Hepatocyte (in vitro differentiated cells): ENCODE measurements around the gene TMPRSS2. TPM values are rescaled to one million over a fixed set of nuclear protein-coding genes. Genes with fewer than 3 reads are reported as not detected.

Experiments used
- DNase-seq: peaks from one replicate; pipeline ENCODE4 v3.0.0-alpha.2; 2016; ENCODE audit warnings: low spot score
- H2AFZ ChIP-seq: fragments of 200-600 bp; sonication (generic); 2 replicates; pipeline ENCODE4 v1.6.0; 2016; ENCODE audit warnings: antibody characterized with exemption, mild to moderate bottlenecking
- H3K27ac ChIP-seq: fragments of 200-600 bp; sonication (generic); 2 replicates; pipeline ENCODE4 v1.5.1; 2016; ENCODE audit warnings: mild to moderate bottlenecking
- H3K27me3 ChIP-seq: fragments of 200-600 bp; sonication (generic); 2 replicates; pipeline ENCODE4 v1.6.1; 2016
- H3K36me3 ChIP-seq: fragments of 200-600 bp; sonication (generic); replicated peaks from 2 replicates; pipeline ENCODE4 v1.5.1; 2016; ENCODE audit warnings: low read depth; ENCODE audit not compliant: insufficient read depth
- H3K4me1 ChIP-seq: fragments of 200-600 bp; sonication (generic); 2 replicates; pipeline ENCODE4 v1.5.1; 2016; ENCODE audit warnings: mild to moderate bottlenecking, moderate library complexity; ENCODE audit not compliant: insufficient read depth
- H3K4me2 ChIP-seq: fragments of 200-600 bp; sonication (generic); 2 replicates; pipeline ENCODE4 v1.6.0; 2016
- H3K4me3 ChIP-seq: fragments of 200-600 bp; sonication (generic); 2 replicates; pipeline ENCODE4 v1.5.1; 2016; ENCODE audit warnings: mild to moderate bottlenecking
- H3K79me2 ChIP-seq: fragments of 200-600 bp; sonication (generic); 2 replicates; pipeline ENCODE4 v1.6.0; 2017; ENCODE audit warnings: mild to moderate bottlenecking
- H3K9me2 ChIP-seq: fragments of 200-600 bp; sonication (generic); replicated peaks from 2 replicates; pipeline ENCODE4 v1.6.0; 2017; ENCODE audit warnings: mild to moderate bottlenecking; ENCODE audit not compliant: insufficient read depth
- H3K9me3 ChIP-seq: fragments of 200-600 bp; sonication (generic); 2 replicates; pipeline ENCODE4 v1.5.1; 2016; ENCODE audit warnings: low read depth, mild to moderate bottlenecking
- H4K20me1 ChIP-seq: fragments of 200-600 bp; sonication (generic); 2 replicates; pipeline ENCODE4 v1.6.0; 2016; ENCODE audit warnings: mild to moderate bottlenecking; ENCODE audit not compliant: insufficient read depth, poor library complexity, severe bottlenecking
- EZH2 ChIP-seq: fragments of 200-600 bp; sonication (generic); IDR thresholded peaks from 2 replicates; pipeline ENCODE4 v1.6.1; 2016; ENCODE audit warnings: antibody characterized with exemption, mild to moderate bottlenecking, borderline replicate concordance
- EZH2phosphoT487 ChIP-seq: fragments of 200-600 bp; sonication (generic); IDR thresholded peaks from one replicate; pipeline ENCODE4 v1.6.1; 2018; ENCODE audit warnings: antibody characterized with exemption, mild to moderate bottlenecking, low read depth, moderate library complexity; ENCODE audit not compliant: unreplicated experiment, severe bottlenecking
- WGBS: methylation state at CpG from one replicate; pipeline ENCODE4 v1.1.6; 2016; ENCODE audit warnings: low lambda C conversion rate; ENCODE audit errors: missing lambda C conversion rate; 5-methylcytosine and 5-hydroxymethylcytosine counted together
- polyA plus RNA-seq: library from polyadenylated mRNA; unstranded; fragments of >200 nt; fragmentation: Nextera tagmentation; extraction: Ambion mirVana; gene quantifications from 2 replicates; pipeline ENCODE4 v1.2.1, GENCODE V29; 2016
- total RNA-seq: library from RNA; depleted of rRNA; stranded (reverse); fragments of >200 nt; gene quantifications from 2 replicates; pipeline ENCODE4 v1.2.3, GENCODE V29; 2014
- TF ChIP-seq, protein P1 (sequence below): fragments of 200-600 bp; sonication (generic); IDR thresholded peaks from 2 replicates; pipeline ENCODE4 v1.5.1; 2016; ENCODE audit warnings: antibody characterized with exemption, mild to moderate bottlenecking; ENCODE audit not compliant: poor library complexity

Gene TMPRSS2
- total and polyA plus RNA-seq, 2 experiments from 2014 or later = 65.9 to 121 TPM

DNA sequence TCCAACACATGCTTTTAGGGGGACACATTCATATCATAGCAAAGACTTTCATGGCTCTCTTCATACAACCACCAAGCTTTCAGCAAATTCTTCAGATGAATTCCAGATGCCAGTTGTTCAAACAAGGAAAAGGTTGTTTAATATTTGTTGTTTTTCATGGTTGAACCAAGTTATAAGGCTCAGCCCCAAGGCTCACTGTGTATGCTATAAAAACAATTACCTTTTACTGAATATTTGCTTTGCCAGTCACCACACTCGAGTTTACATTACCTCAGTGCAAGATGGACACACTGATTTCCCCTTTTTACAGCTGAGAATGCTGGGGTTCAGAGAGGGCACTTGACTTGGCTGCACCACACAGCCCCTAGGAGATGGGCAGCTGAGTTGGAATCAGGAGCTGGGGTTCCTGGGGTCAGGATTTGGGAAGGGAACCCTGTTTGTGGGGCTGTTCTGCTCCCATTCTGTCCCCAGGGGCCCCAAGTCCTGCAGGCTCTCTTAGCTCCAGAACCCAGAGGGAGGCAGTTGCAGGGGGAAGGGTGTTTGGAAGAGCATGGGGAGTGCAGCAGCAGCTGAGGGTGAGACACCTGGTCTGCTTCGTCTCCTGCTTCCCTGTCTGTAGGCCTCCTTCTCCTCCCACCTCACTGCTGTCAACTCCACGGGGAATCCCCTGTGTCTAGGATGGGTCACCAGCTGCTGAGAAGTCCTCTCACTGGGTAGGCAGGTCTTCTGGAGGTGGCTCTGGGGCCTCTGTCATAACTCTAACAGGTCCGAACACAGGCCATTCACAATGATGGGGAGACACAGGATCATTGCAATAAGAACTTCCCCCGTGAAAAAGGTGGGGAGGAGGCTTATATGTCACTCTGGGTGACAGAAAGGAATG lies 12.8 kb upstream of the TMPRSS2 start:
- H4K20me1 ChIP-seq = no peaks in the 10 kb centered on the region
- no peaks in the 10 kb centered on the region for H3K27me3 ChIP-seq
- DNase-seq = no peak
- no peaks in the 10 kb centered on the region for H3K4me1 ChIP-seq
- H3K9me3 ChIP-seq = no peaks in the 10 kb centered on the region
- H3K36me3 ChIP-seq = no peaks in the 10 kb centered on the region
- H3K4me2 ChIP-seq = no peak overlapping the region
- peak overlapping the region; percentile 47 for H3K27ac ChIP-seq
- H2AFZ ChIP-seq = no peak overlapping the region
- no peak for TF ChIP-seq EZH2phosphoT487
- no peak for TF ChIP-seq EZH2
- TF ChIP-seq, protein P1, sequence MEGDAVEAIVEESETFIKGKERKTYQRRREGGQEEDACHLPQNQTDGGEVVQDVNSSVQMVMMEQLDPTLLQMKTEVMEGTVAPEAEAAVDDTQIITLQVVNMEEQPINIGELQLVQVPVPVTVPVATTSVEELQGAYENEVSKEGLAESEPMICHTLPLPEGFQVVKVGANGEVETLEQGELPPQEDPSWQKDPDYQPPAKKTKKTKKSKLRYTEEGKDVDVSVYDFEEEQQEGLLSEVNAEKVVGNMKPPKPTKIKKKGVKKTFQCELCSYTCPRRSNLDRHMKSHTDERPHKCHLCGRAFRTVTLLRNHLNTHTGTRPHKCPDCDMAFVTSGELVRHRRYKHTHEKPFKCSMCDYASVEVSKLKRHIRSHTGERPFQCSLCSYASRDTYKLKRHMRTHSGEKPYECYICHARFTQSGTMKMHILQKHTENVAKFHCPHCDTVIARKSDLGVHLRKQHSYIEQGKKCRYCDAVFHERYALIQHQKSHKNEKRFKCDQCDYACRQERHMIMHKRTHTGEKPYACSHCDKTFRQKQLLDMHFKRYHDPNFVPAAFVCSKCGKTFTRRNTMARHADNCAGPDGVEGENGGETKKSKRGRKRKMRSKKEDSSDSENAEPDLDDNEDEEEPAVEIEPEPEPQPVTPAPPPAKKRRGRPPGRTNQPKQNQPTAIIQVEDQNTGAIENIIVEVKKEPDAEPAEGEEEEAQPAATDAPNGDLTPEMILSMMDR = no peak
- H3K79me2 ChIP-seq = no peaks in the 10 kb centered on the region
- no peak overlapping the region for H3K4me3 ChIP-seq
- WGBS = 73% methylated on average over 5 of the region's 5 CpGs
- H3K9me2 ChIP-seq = no peaks in the 10 kb centered on the region

DNA sequence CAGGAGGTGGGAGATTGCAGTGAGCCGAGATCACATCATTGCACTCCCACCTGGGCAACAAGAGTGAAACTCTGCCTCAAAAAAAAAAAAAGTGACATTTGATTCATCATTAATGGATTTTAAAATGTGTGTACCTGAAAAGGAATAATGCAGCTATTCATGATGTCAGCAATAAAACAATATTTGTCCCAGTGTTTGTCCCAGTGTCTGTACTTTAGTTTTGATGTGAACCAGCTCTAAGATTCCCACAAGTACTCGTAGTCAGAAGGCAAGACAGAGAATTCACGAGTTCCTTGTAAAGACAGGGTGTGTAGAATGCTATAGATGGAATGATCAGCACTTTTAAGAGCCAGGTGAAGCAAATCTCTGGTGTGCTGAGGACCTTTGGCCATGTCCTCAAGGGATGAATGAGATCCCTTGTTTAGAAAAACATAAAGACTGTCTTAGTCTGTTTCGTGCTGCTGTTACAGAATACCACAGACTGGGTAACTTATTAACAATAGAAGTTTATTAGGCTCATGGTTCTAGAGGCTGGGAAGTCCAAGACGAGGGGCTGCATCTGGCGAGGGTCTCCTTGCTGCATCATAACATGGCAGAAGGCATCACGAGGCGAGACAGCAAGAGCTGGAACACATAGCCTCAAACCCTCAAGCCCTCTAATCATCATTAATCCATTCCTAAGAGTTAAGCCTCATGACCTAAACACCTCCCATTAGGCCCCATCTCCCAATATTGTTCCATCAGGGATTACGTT lies 12.0 kb upstream of the TMPRSS2 start:
- no peaks in the 10 kb centered on the region for H3K9me2 ChIP-seq
- no peaks in the 10 kb centered on the region for H3K27me3 ChIP-seq
- H2AFZ ChIP-seq = no peak overlapping the region
- H3K4me1 ChIP-seq = no peaks in the 10 kb centered on the region
- no peak for TF ChIP-seq EZH2phosphoT487
- no peak for TF ChIP-seq EZH2
- TF ChIP-seq, protein P1 = no peak
- no peaks in the 10 kb centered on the region for H4K20me1 ChIP-seq
- 78% methylated on average over 9 of the region's 9 CpGs for WGBS
- no peak overlapping the region for H3K4me3 ChIP-seq
- no peak for DNase-seq
- H3K79me2 ChIP-seq = no peaks in the 10 kb centered on the region
- no peaks in the 10 kb centered on the region for H3K9me3 ChIP-seq
- peak overlapping the region; percentile 74 for H3K27ac ChIP-seq
- H3K4me2 ChIP-seq = no peak overlapping the region
- H3K36me3 ChIP-seq = no peaks in the 10 kb centered on the region

DNA sequence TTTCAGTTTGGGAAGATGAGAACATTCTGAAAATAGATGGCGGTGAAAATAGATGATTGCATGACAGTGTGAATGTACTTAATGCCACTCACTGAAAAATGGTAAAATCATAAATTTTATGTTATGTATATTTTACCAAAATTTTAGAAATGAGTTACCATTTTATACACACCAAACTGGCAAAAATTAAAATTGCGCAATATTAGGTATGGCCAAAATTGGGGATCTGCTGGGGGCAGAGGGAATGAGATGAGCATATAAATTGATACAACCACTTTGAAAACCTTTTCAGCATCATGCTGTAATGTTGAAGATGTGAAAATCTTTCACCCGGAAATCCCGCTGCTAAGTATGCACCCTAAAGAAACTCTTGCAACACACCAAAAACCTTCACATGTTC lies 10.8 kb upstream of the TMPRSS2 start:
- Histone ChIP-seq H2AFZ (no peak overlapping the region), H4K20me1 (no peaks in the 10 kb centered on the region), H3K27ac (no peak overlapping the region), H3K9me2 (no peaks in the 10 kb centered on the region), H3K9me3 (no peaks in the 10 kb centered on the region), H3K27me3 (no peaks in the 10 kb centered on the region), H3K4me1 (no peaks in the 10 kb centered on the region), H3K79me2 (no peaks in the 10 kb centered on the region), H3K4me3 (no peak overlapping the region), H3K36me3 (no peaks in the 10 kb centered on the region), H3K4me2 (no peak overlapping the region)
- WGBS = 97% methylated on average over 4 of the region's 4 CpGs
- no peak for TF ChIP-seq EZH2phosphoT487
- DNase-seq = no peak

DNA sequence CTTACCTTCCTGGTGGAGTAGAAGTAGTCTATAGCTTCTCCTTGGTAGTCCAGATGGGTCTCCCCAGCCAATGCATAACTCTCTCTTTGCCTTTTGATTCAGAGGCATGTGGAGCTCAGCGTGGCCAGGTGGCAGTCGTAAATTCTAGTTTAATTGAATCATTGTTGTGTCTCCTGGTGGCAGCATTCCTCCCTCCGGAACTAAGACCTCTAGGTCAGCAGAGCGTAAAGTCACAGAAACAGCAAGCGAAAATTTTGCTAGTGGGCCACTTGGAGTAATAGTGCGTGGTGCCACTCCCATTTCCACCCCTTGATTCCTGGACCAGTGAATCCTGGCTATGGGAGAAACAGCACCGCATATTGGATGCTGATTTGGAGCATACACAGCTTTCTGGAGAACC lies 3.9 kb upstream of the TMPRSS2 start:
- no peak for TF ChIP-seq EZH2
- TF ChIP-seq EZH2phosphoT487 = no peak
- TF ChIP-seq, protein P1 = no peak

More for the DNA sequence above, 3.9 kb upstream of the TMPRSS2 start:
- H3K4me1 ChIP-seq = peaks cover 15% of the 10 kb centered on the region
- no peaks in the 10 kb centered on the region for H4K20me1 ChIP-seq
- H3K27ac ChIP-seq = no peak overlapping the region
- H3K9me2 ChIP-seq = no peaks in the 10 kb centered on the region
- H3K36me3 ChIP-seq = no peaks in the 10 kb centered on the region
- no peaks in the 10 kb centered on the region for H3K9me3 ChIP-seq
- no peak for DNase-seq
- no peak overlapping the region for H3K4me3 ChIP-seq
- WGBS = 63% methylated on average over 7 of the region's 7 CpGs
- H3K79me2 ChIP-seq = peaks cover 17% of the 10 kb centered on the region
- H3K4me2 ChIP-seq = no peak overlapping the region
- peaks cover 11% of the 10 kb centered on the region for H3K27me3 ChIP-seq
- H2AFZ ChIP-seq = no peak overlapping the region
